Measurements from ENCODE around the gene CAMKK1.

GRCh38 chr17:3847165-3847670 is 45.6 kb downstream of the CAMKK1 start:
- TF ChIP-seq POLR2A (IDR thresholded peaks at IDR 0.05; ENCODE audit: low read depth, low read length) (no peak), TAF1 (IDR thresholded peaks at IDR 0.05; ENCODE audit: low read depth, low read length) (no peak), POLR2AphosphoS5 (IDR thresholded peaks at IDR 0.05; ENCODE audit: low read depth, low read length) (no peak), SPI1 (IDR thresholded peaks at IDR 0.05; ENCODE audit: low read depth, low read length) (no peak), POU2F2 (IDR thresholded peaks at IDR 0.05; ENCODE audit: low read depth, low read length) (no peak), PAX5 (IDR thresholded peaks at IDR 0.05; ENCODE audit: insufficient read depth, low read length, severe bottlenecking) (no peak)

Measured in GM12891 (cell line).